Smooth muscle cell (in vitro differentiated cells): ENCODE results near the gene RTKN2. TPM values are rescaled to one million over a fixed set of nuclear protein-coding genes. Genes with fewer than 3 reads are reported as not detected.

ENCODE experiments used
- DNase-seq: peaks from one replicate; lab custom pipeline; 2025; ENCODE audit not compliant: unreplicated experiment; lab: John Stamatoyannopoulos, UW
- H2AFZ ChIP-seq: fragments of 200-600 bp; sonication (generic); 2 replicates; pipeline ENCODE4 v1.6.0; 2016; ENCODE audit warnings: antibody characterized with exemption, low read depth, mild to moderate bottlenecking
- H3F3A ChIP-seq: fragments of 200-600 bp; sonication (generic); 2 replicates; pipeline ENCODE4 v1.6.0; 2017; ENCODE audit warnings: antibody characterized with exemption, low read depth
- H3K27ac ChIP-seq: fragments of 200-600 bp; sonication (generic); 2 replicates; pipeline ENCODE4 v1.5.1; 2016; ENCODE audit warnings: low read depth, mild to moderate bottlenecking
- H3K27me3 ChIP-seq: fragments of 200-600 bp; sonication (generic); 2 replicates; pipeline ENCODE4 v1.6.1; 2016; ENCODE audit warnings: low read depth, mild to moderate bottlenecking
- H3K36me3 ChIP-seq: fragments of 200-600 bp; sonication (generic); 2 replicates; pipeline ENCODE4 v1.5.1; 2016; ENCODE audit warnings: low read depth
- H3K4me1 ChIP-seq: fragments of 200-600 bp; sonication (generic); 2 replicates; pipeline ENCODE4 v1.5.1; 2016; ENCODE audit warnings: low read depth
- H3K4me2 ChIP-seq: fragments of 200-600 bp; sonication (generic); 2 replicates; pipeline ENCODE4 v1.6.0; 2016; ENCODE audit warnings: mild to moderate bottlenecking
- H3K4me3 ChIP-seq: fragments of 200-600 bp; sonication (generic); 2 replicates; pipeline ENCODE4 v1.5.1; 2016; ENCODE audit warnings: mild to moderate bottlenecking
- H3K79me2 ChIP-seq: fragments of 200-600 bp; sonication (generic); 2 replicates; pipeline ENCODE4 v1.6.0; 2016; ENCODE audit warnings: low read depth, mild to moderate bottlenecking
- H3K9ac ChIP-seq: fragments of 200-600 bp; sonication (generic); 2 replicates; pipeline ENCODE4 v1.6.0; 2016; ENCODE audit warnings: low read depth
- H3K9me3 ChIP-seq: fragments of 200-600 bp; sonication (generic); replicated peaks from 2 replicates; pipeline ENCODE4 v1.5.1; 2016; ENCODE audit warnings: low read depth
- H4K20me1 ChIP-seq: fragments of 200-600 bp; sonication (generic); 2 replicates; pipeline ENCODE4 v1.6.0; 2016; ENCODE audit warnings: low read depth
- WGBS: methylation state at CpG from one replicate; pipeline ENCODE4 v1.1.7; 2016; ENCODE audit warnings: low lambda C conversion rate; 5-methylcytosine and 5-hydroxymethylcytosine counted together
- polyA plus RNA-seq: library from polyadenylated mRNA; unstranded; fragments of >200 nt; fragmentation: Nextera tagmentation; extraction: Ambion mirVana; gene quantifications from 2 replicates; pipeline ENCODE4 v1.2.1, GENCODE V29; 2016
- total RNA-seq: library from RNA; depleted of rRNA; stranded (reverse); fragments of >200 nt; gene quantifications from 2 replicates; pipeline ENCODE4 v1.2.3, GENCODE V29; 2014
- TF ChIP-seq, protein P1 (sequence below): fragments of 200-600 bp; sonication (generic); IDR thresholded peaks from 2 replicates; pipeline ENCODE4 v1.5.1; 2017; ENCODE audit warnings: borderline replicate concordance, mild to moderate bottlenecking, antibody characterized with exemption; ENCODE audit not compliant: insufficient read depth, poor library complexity, severe bottlenecking

RTKN2 gene
- total and polyA plus RNA-seq, 2 experiments from 2014 or later, result 1.6 to 4.9 TPM

DNA sequence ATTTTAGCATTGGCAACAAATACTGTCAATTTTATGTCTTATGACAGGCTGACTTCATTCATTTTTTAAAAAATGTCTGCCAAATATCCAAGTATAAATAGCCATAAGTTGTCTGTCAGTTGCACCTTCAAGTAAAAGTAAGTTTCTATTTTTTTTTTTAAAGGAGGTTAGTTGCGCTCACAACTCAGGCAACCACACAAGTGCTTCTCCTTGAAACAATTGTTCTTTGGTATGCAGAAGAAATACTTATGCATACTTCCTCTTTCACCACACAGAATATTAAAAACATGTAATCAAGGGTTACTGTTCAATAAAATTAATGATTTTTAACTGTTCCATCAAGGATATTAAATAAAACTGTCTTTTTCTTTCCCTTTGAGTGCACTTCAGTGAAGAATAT lies 97.9 kb downstream of the RTKN2 start:
- Histone ChIP-seq H3K4me1 (no peaks in the 10 kb centered on the region), H3F3A (no peaks in the 10 kb centered on the region), H3K79me2 (no peaks in the 10 kb centered on the region), H3K9me3 (no peaks in the 10 kb centered on the region), H3K36me3 (no peaks in the 10 kb centered on the region), H3K27ac (no peak overlapping the region), H3K4me3 (no peak overlapping the region), H3K4me2 (no peak overlapping the region), H2AFZ (no peak overlapping the region), H3K9ac (no peak overlapping the region), H4K20me1 (no peaks in the 10 kb centered on the region), H3K27me3 (no peaks in the 10 kb centered on the region)
- 100% methylated on average over 1 of the region's 1 CpG for WGBS
- TF ChIP-seq, protein P1, sequence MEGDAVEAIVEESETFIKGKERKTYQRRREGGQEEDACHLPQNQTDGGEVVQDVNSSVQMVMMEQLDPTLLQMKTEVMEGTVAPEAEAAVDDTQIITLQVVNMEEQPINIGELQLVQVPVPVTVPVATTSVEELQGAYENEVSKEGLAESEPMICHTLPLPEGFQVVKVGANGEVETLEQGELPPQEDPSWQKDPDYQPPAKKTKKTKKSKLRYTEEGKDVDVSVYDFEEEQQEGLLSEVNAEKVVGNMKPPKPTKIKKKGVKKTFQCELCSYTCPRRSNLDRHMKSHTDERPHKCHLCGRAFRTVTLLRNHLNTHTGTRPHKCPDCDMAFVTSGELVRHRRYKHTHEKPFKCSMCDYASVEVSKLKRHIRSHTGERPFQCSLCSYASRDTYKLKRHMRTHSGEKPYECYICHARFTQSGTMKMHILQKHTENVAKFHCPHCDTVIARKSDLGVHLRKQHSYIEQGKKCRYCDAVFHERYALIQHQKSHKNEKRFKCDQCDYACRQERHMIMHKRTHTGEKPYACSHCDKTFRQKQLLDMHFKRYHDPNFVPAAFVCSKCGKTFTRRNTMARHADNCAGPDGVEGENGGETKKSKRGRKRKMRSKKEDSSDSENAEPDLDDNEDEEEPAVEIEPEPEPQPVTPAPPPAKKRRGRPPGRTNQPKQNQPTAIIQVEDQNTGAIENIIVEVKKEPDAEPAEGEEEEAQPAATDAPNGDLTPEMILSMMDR, result no peak
- DNase-seq, result no peak

DNA sequence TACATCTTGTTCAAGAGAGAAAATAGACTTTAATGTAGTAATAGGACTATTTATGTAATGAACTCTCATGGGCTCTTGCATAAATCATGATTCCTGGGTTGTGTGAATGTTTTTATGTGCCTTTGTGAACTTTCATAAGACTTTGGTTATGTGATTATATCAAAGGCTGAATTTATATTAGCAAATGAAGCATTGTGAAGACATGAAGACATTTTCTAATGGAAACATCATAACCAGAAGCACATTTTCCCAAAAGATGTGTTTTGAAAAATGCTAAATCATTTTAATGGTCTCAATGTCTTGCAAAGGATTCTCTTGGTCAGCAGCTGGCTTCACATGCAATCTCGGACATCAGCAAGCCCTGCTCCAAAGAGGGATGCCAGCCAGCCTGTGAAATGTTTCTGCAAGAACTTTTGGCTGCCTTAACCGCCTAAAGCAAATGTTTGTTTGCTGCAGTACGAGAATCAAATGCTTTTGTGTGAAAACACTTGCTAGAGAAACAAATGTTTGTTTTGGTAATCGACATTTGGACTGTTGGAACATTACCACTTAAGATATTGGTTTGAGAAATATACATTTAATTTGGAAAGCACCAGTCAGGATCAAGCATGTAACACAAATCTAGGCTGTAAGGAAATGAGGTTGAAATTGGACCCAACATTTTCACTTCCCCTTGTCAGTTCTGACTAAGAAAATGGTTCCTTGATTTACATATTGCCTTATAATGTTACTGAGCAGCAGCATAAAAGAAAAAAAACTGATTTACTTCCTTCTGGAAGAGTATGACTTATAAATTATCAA lies 102.1 kb downstream of the RTKN2 start:
- no peak for DNase-seq
- no peak overlapping the region for H3K9ac ChIP-seq
- H3K27ac ChIP-seq, result no peak overlapping the region

DNA sequence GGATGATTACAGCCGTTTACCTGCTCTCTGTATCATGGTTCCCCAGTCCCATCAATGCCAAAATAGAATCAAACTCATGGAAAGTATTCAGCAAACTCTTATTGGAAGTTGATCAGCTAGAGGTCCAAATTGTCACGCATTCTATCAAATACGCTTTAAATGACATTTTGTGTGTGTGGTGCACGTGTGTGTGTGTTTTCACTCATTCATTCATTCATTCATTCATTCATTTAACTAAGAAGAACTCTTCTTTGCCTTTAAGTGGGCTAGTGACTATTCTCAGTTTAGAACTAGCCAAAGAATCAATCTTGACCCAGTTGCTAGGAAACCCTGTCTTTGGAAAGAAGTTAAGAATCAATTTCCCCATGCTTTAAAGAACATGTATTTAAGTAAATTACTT lies 102.8 kb downstream of the RTKN2 start:
- no peaks in the 10 kb centered on the region for H3F3A ChIP-seq
- DNase-seq, result no peak
- H2AFZ ChIP-seq, result no peak overlapping the region
- H3K9me3 ChIP-seq, result no peaks in the 10 kb centered on the region
- H3K36me3 ChIP-seq, result no peaks in the 10 kb centered on the region
- H3K4me2 ChIP-seq, result no peak overlapping the region
- no peak overlapping the region for H3K4me3 ChIP-seq
- TF ChIP-seq, protein P1, result no peak
- no peaks in the 10 kb centered on the region for H4K20me1 ChIP-seq
- H3K27me3 ChIP-seq, result no peaks in the 10 kb centered on the region
- H3K27ac ChIP-seq, result no peak overlapping the region
- H3K9ac ChIP-seq, result no peak overlapping the region
- no peaks in the 10 kb centered on the region for H3K4me1 ChIP-seq
- 95% methylated on average over 4 of the region's 4 CpGs for WGBS
- no peaks in the 10 kb centered on the region for H3K79me2 ChIP-seq

More for the DNA sequence above, 102.1 kb downstream of the RTKN2 start:
- Histone ChIP-seq H3K27me3 (no peaks in the 10 kb centered on the region), H2AFZ (peak overlapping the region; percentile 37), H3K79me2 (no peaks in the 10 kb centered on the region), H3K4me3 (no peak overlapping the region), H3K4me2 (no peak overlapping the region), H3F3A (no peaks in the 10 kb centered on the region), H3K9me3 (no peaks in the 10 kb centered on the region), H3K4me1 (no peaks in the 10 kb centered on the region), H3K36me3 (no peaks in the 10 kb centered on the region), H4K20me1 (no peaks in the 10 kb centered on the region)
- TF ChIP-seq, protein P1, result no peak
- WGBS, result 74% methylated on average over 4 of the region's 4 CpGs

DNA sequence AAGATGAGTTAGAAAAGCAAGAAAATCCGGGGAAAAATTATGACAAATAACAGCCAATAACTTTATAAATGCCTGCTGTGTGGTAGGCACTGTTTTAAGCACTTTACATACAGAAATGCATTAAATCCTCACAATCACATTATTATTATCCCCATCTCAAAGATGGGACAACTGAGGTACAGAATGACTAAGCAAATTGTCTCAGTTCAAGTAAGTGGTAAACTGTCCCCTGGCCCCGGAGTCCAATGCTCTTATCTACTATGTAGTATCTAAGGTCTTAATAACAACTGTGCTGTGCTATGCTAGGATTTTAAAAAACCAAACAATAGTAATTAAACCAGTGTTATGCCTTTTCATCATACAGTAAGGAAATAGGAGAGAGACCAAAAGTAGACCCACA lies 105.6 kb downstream of the RTKN2 start:
- Histone ChIP-seq H3K36me3 (no peaks in the 10 kb centered on the region), H3K9ac (no peak overlapping the region), H3K9me3 (no peaks in the 10 kb centered on the region), H3K79me2 (no peaks in the 10 kb centered on the region), H2AFZ (no peak overlapping the region), H3K4me3 (no peak overlapping the region), H3K4me1 (no peaks in the 10 kb centered on the region), H3K4me2 (no peak overlapping the region), H3K27ac (no peak overlapping the region), H3K27me3 (no peaks in the 10 kb centered on the region), H4K20me1 (no peaks in the 10 kb centered on the region), H3F3A (no peaks in the 10 kb centered on the region)
- 79% methylated on average over 2 of the region's 2 CpGs for WGBS
- no peak for DNase-seq
- TF ChIP-seq, protein P1, result no peak
